DOHH2 (cell line): ENCODE results near the gene ARHGAP6.

Experiments
- H3F3A ChIP-seq: fragments of 200-600 bp; sonication (generic), shearing (Covaris generic); 2 replicates; pipeline ENCODE4 v1.6.0; 2016; ENCODE audit warnings: antibody characterized with exemption, mild to moderate bottlenecking; ENCODE audit not compliant: control insufficient read depth, insufficient read depth
- H3K27ac ChIP-seq: fragments of 200-600 bp; sonication (generic); 2 replicates; pipeline ENCODE4 v1.5.1; 2014; ENCODE audit warnings: low read depth, mild to moderate bottlenecking, low read length, moderate library complexity
- H3K27me3 ChIP-seq: fragments of 200-600 bp; sonication (generic); 2 replicates; pipeline ENCODE4 v1.6.1; 2014; ENCODE audit warnings: mild to moderate bottlenecking, low read length, mixed read lengths; ENCODE audit not compliant: control insufficient read depth
- H3K36me3 ChIP-seq: fragments of 200-600 bp; sonication (generic); 2 replicates; pipeline ENCODE4 v1.6.1; 2014; ENCODE audit warnings: mild to moderate bottlenecking, low read length, moderate library complexity, mixed read lengths; ENCODE audit not compliant: control insufficient read depth
- H3K4me1 ChIP-seq: fragments of 200-600 bp; sonication (generic); 2 replicates; pipeline ENCODE4 v1.6.1; 2014; ENCODE audit warnings: mild to moderate bottlenecking, low read length, mixed read lengths; ENCODE audit not compliant: control insufficient read depth
- H3K4me2 ChIP-seq: fragments of 200-600 bp; sonication (generic); 2 replicates; pipeline ENCODE4 v1.6.0; 2014; ENCODE audit warnings: mild to moderate bottlenecking, low read length, moderate library complexity
- H3K4me3 ChIP-seq: fragments of 200-600 bp; sonication (generic); 2 replicates; pipeline ENCODE4 v1.5.1; 2014; ENCODE audit warnings: mild to moderate bottlenecking, low read length, mixed read lengths
- H3K79me2 ChIP-seq: fragments of 200-600 bp; sonication (generic); 2 replicates; pipeline ENCODE4 v1.6.1; 2014; ENCODE audit warnings: mild to moderate bottlenecking, low read length, mixed read lengths; ENCODE audit not compliant: control insufficient read depth
- H3K9me2 ChIP-seq: fragments of 200-600 bp; sonication (generic); replicated peaks from 2 replicates; pipeline ENCODE4 v1.6.1; 2014; ENCODE audit warnings: mild to moderate bottlenecking, low read length, mixed read lengths; ENCODE audit not compliant: control insufficient read depth
- H3K9me3 ChIP-seq: fragments of 200-600 bp; sonication (generic); 2 replicates; pipeline ENCODE4 v1.6.1; 2014; ENCODE audit warnings: antibody characterized with exemption, low read length, mixed read lengths; ENCODE audit not compliant: control insufficient read depth, insufficient read depth
- H4K20me1 ChIP-seq: fragments of 200-600 bp; sonication (generic); 2 replicates; pipeline ENCODE4 v1.6.0; 2014; ENCODE audit warnings: low read depth, mild to moderate bottlenecking, antibody characterized with exemption, low read length, moderate library complexity; ENCODE audit not compliant: control insufficient read depth, insufficient read depth
- CTCF ChIP-seq: fragments of 200-600 bp; sonication (generic); IDR thresholded peaks from one replicate; pipeline ENCODE4 v1.5.1; 2014; ENCODE audit warnings: antibody characterized with exemption, mild to moderate bottlenecking, low read depth, low read length; ENCODE audit not compliant: poor library complexity, severe bottlenecking
- EZH2phosphoT487 ChIP-seq: fragments of 200-600 bp; sonication (generic); IDR thresholded peaks from 2 replicates; pipeline ENCODE4 v1.6.1; 2017; ENCODE audit warnings: borderline replicate concordance, mild to moderate bottlenecking, antibody characterized with exemption, low read length, moderate library complexity, mixed read lengths

The ARHGAP6 gene

GRCh38 chrX:11688201-11688600 is 22.5 kb upstream of the ARHGAP6 start:
- H3K4me1 ChIP-seq = no peaks in the 10 kb centered on the region
- H3K4me3 ChIP-seq = no peak overlapping the region
- no peaks in the 10 kb centered on the region for H3K9me2 ChIP-seq
- H3K27me3 ChIP-seq = no peaks in the 10 kb centered on the region
- H3F3A ChIP-seq = no peaks in the 10 kb centered on the region
- H3K79me2 ChIP-seq = no peaks in the 10 kb centered on the region
- H3K36me3 ChIP-seq = no peaks in the 10 kb centered on the region
- H4K20me1 ChIP-seq = no peaks in the 10 kb centered on the region
- TF ChIP-seq CTCF = no peak
- TF ChIP-seq EZH2phosphoT487 = no peak
- H3K27ac ChIP-seq = no peak overlapping the region
- H3K9me3 ChIP-seq = no peaks in the 10 kb centered on the region
- H3K4me2 ChIP-seq = no peak overlapping the region

GRCh38 chrX:11687157-11687556 is 21.4 kb upstream of the ARHGAP6 start:
- Histone ChIP-seq H4K20me1 (no peaks in the 10 kb centered on the region), H3K9me2 (no peaks in the 10 kb centered on the region), H3K4me3 (no peak overlapping the region), H3K27ac (no peak overlapping the region), H3K9me3 (no peaks in the 10 kb centered on the region), H3K36me3 (no peaks in the 10 kb centered on the region), H3K79me2 (no peaks in the 10 kb centered on the region), H3F3A (no peaks in the 10 kb centered on the region), H3K4me1 (no peaks in the 10 kb centered on the region), H3K27me3 (no peaks in the 10 kb centered on the region), H3K4me2 (no peak overlapping the region)
- no peak for TF ChIP-seq CTCF
- no peak for TF ChIP-seq EZH2phosphoT487

- H3K9me2 ChIP-seq = no peaks in the 10 kb centered on the region
- H4K20me1 ChIP-seq = no peaks in the 10 kb centered on the region
- no peaks in the 10 kb centered on the region for H3K36me3 ChIP-seq
- H3K27ac ChIP-seq = no peak overlapping the region
- no peak overlapping the region for H3K4me2 ChIP-seq
- no peaks in the 10 kb centered on the region for H3K79me2 ChIP-seq
- H3K27me3 ChIP-seq = no peaks in the 10 kb centered on the region
- no peaks in the 10 kb centered on the region for H3F3A ChIP-seq
- no peaks in the 10 kb centered on the region for H3K4me1 ChIP-seq
- no peak overlapping the region for H3K4me3 ChIP-seq
- TF ChIP-seq EZH2phosphoT487 = no peak
- no peak for TF ChIP-seq CTCF
- no peaks in the 10 kb centered on the region for H3K9me3 ChIP-seq
Measured at GRCh38 chrX:11683057-11683456, 17.3 kb upstream of the ARHGAP6 start.

GRCh38 chrX:11678158-11678557 is 12.4 kb upstream of the ARHGAP6 start:
- Histone ChIP-seq H3F3A (no peaks in the 10 kb centered on the region), H3K4me3 (no peak overlapping the region)
- TF ChIP-seq EZH2phosphoT487 (no peak), CTCF (no peak)

More at GRCh38 chrX:11678158-11678557, 12.4 kb upstream of the ARHGAP6 start:
- Histone ChIP-seq H3K9me2 (no peaks in the 10 kb centered on the region), H3K4me2 (no peak overlapping the region), H3K9me3 (no peaks in the 10 kb centered on the region), H3K36me3 (no peaks in the 10 kb centered on the region), H3K27ac (no peak overlapping the region), H3K27me3 (no peaks in the 10 kb centered on the region), H4K20me1 (no peaks in the 10 kb centered on the region), H3K4me1 (no peaks in the 10 kb centered on the region), H3K79me2 (no peaks in the 10 kb centered on the region)
